Mucosa of rectum (tissue), 2 donors: ENCODE results near the gene FAHD2B.
"Not testable (repeated sequence)": the region's sequence is repeated elsewhere in the genome, so short reads cannot be mapped to it uniquely, and the experiment has no call there.

Source experiments
- H3K27ac ChIP-seq, 2 donors: one replicate each; pipeline ENCODE4 v1.7.0; 2013; ENCODE audit warnings: inconsistent platforms in 2 of 2, low read depth in 2 of 2, low read length in 2 of 2
- H3K27me3 ChIP-seq, 2 donors: one replicate each; pipeline ENCODE4 v1.7.0; 2013; ENCODE audit warnings: low read length in 2 of 2; ENCODE audit not compliant: control insufficient read depth in 2 of 2, insufficient read depth in 2 of 2
- H3K36me3 ChIP-seq, 2 donors: one replicate each; pipeline ENCODE4 v1.7.0; 2013; ENCODE audit warnings: low read length in 2 of 2; ENCODE audit not compliant: control insufficient read depth in 2 of 2, insufficient read depth in 2 of 2
- H3K4me1 ChIP-seq, 2 donors: one replicate each; pipeline ENCODE4 v1.7.0; 2013; ENCODE audit warnings: low read length in 2 of 2, mild to moderate bottlenecking in 1 of 2; ENCODE audit not compliant: control insufficient read depth in 2 of 2, insufficient read depth in 2 of 2
- H3K4me3 ChIP-seq, 2 donors: one replicate each; pipeline ENCODE4 v1.7.0; 2013; ENCODE audit warnings: low read length in 2 of 2
- H3K9ac ChIP-seq, 2 donors: one replicate each; pipeline ENCODE4 v1.7.0; 2013; ENCODE audit warnings: low read length in 2 of 2, low read depth in 1 of 2, mild to moderate bottlenecking in 1 of 2
- H3K9me3 ChIP-seq, 2 donors: one replicate each; pipeline ENCODE4 v1.7.0; 2013; ENCODE audit warnings: low read length in 2 of 2; ENCODE audit not compliant: control insufficient read depth in 2 of 2
- donor health status: healthy.
- donor health status: Normal muscosa, but diverticular disease.

FAHD2B gene

DNA sequence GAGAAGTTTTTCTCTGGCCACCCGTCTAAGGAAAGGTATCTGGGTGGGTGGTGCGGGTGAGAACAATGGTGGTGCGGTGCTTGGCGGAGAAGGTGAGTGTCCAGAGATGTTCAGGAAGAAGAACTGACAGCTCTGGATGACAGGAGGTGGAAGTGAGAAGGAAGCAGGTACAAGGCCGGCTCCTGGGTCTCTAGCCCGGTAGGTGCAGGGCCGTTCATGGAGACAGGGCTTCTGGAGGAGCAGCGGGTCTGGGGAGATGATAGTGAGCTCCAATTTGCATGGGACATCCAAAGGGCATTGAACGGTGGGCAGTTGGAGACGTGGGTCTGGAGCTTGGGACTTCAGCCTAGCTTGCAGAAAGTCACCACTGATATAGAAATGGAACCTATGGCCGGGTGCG lies 979 bp upstream of the FAHD2B start:
- no peaks in the 10 kb centered on the region for H3K27me3 ChIP-seq
- no peaks in the 10 kb centered on the region for H3K36me3 ChIP-seq
- no peak overlapping the region for H3K9ac ChIP-seq
- no peaks in the 10 kb centered on the region for H3K4me1 ChIP-seq
- H3K27ac ChIP-seq: no peak overlapping the region
- no peaks in the 10 kb centered on the region for H3K9me3 ChIP-seq
- H3K4me3 ChIP-seq: no peak overlapping the region

GRCh38 chr2:97093983-97094771 lies 505 bp downstream of the FAHD2B start:
- H3K4me3 ChIP-seq: not testable (repeated sequence)

GRCh38 chr2:97092946-97093345 lies 1.7 kb downstream of the FAHD2B start:
- H3K9me3 ChIP-seq, H3K4me1 ChIP-seq, H3K4me3 ChIP-seq, H3K27ac ChIP-seq, H3K27me3 ChIP-seq, H3K9ac ChIP-seq, H3K36me3 ChIP-seq: not testable (repeated sequence)

More at GRCh38 chr2:97093983-97094771, 505 bp downstream of the FAHD2B start:
- not testable (repeated sequence) for H3K27me3 ChIP-seq, H3K9me3 ChIP-seq, H3K27ac ChIP-seq, H3K36me3 ChIP-seq, H3K9ac ChIP-seq, H3K4me1 ChIP-seq

DNA sequence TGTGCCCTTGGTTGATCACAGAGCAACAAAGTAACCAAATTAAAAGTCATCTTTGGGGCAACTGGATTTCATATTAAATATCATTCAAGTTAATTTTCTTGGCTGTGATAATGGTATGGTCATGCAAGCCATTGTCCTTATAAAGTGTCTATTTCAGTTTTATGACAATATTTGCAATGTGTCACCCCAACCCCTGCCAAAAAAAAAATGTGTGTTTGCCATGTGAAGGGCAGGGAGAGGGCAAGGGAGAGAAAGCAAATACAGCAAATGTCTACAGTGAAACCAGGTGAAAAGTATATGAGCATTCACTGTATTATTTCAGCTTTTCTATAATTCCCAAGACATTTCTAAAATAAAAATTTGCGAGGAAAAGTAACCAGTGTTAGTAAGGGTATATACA lies 6.0 kb downstream of the FAHD2B start:
- not testable (repeated sequence) for H3K36me3 ChIP-seq, H3K4me3 ChIP-seq, H3K27ac ChIP-seq, H3K4me1 ChIP-seq, H3K27me3 ChIP-seq, H3K9ac ChIP-seq, H3K9me3 ChIP-seq

DNA sequence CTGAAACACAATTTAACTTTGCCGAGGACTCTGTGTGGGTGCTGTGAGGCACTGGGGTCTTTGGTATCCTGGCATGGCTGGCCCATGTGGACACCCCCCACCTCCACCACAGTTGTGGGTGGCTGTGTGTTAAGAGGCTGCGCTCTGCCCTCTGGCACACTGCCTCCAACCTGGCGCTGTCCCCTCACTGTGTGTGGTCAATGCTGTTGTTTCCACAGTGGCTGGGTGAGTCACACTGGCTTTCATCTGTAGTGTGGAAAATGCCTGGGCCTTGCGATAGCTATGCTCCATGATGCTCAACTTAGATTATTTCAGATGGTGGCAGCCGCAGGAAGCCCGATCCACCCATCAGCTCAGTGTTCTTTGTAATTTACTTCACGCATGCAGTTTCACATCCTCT lies 9.6 kb downstream of the FAHD2B start:
- H3K36me3 ChIP-seq, H3K4me3 ChIP-seq, H3K4me1 ChIP-seq, H3K9ac ChIP-seq, H3K27ac ChIP-seq, H3K9me3 ChIP-seq, H3K27me3 ChIP-seq: not testable (repeated sequence)

DNA sequence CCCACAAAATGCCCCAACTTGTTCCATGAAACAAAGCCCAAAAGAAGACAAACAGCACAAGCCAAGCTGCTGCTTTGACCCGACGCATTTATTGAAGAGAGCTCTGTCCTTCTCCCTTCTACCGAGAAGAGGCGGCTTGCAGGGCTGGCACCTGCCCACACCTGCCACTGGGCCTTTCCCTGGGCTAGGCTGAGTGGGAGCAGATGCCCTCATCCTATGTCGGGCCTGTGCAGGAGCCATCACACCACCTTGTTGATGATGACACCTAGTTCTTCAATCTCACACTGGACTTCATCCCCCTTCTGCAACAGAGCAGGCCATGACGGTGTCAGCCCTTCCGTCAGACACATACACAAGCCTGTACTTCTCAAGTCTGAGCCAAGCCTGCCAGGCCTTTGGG lies 11.2 kb downstream of the FAHD2B start:
- not testable (repeated sequence) for H3K36me3 ChIP-seq, H3K9me3 ChIP-seq, H3K27me3 ChIP-seq, H3K9ac ChIP-seq, H3K27ac ChIP-seq, H3K4me3 ChIP-seq, H3K4me1 ChIP-seq

GRCh38 chr2:97082206-97082605 lies 12.5 kb downstream of the FAHD2B start:
- not testable (repeated sequence) for H3K9me3 ChIP-seq, H3K36me3 ChIP-seq, H3K9ac ChIP-seq, H3K4me1 ChIP-seq, H3K27ac ChIP-seq, H3K4me3 ChIP-seq, H3K27me3 ChIP-seq

DNA sequence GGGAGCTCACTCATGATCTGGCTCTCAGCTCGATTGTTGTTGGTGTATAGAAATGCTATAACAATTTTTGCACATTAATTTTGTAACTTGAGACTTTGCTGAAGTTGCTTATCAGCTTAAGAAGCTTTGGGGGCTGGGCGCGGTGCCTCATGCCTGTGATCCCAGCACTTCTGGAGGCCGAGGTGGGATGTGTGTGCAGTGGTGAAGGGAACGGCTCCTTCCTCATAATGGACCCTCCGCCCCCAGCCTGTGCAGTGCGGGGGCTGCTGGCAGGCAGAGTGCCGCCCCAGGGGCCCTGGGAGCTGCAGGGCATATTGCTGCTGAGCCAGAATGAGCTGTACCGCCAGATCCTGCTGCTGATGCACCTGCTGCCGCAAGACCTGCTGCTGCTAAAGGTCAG lies 13.8 kb downstream of the FAHD2B start:
- H3K4me3 ChIP-seq, H3K27ac ChIP-seq, H3K9me3 ChIP-seq, H3K4me1 ChIP-seq, H3K36me3 ChIP-seq, H3K27me3 ChIP-seq, H3K9ac ChIP-seq: not testable (repeated sequence)

DNA sequence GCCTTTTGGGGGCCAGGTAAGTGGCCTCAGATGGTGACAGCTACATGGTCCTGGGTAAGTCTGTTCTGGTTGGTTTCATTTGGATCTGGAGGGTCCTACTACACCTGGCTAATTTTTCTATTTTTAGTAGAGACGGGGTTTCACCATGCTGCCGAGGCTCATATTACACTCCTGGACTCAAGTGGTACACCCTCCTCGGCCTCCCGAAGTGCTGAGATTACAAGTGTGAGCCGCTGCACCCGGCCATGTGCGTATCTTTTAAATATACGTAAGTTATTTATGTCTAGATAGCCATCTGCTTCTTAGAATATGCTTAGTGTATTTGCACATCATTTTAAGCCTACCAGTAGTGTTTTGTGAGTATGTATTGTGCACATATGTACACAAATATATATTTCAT lies 17.5 kb downstream of the FAHD2B start:
- not testable (repeated sequence) for H3K9ac ChIP-seq, H3K36me3 ChIP-seq, H3K27me3 ChIP-seq, H3K4me3 ChIP-seq, H3K4me1 ChIP-seq, H3K9me3 ChIP-seq, H3K27ac ChIP-seq

DNA sequence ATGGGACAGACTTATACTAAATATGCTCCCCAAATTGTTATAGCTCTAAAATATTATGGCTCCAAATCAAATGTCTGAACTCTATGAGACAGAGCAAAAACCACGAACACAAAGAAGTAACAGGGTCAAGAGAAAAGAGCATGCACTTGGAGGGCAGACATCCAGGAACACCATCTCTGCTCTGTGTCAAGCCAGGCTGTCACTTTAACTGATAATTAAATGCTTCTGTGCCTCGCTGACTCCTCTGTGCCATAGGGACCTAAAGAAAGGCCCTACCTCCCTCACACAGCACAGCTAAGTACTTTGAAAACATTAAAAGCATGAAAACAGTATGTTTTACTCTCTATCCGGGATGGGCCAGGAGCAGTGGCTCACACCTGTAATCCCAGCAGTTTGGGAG lies 23.8 kb downstream of the FAHD2B start:
- not testable (repeated sequence) for H3K27me3 ChIP-seq, H3K4me3 ChIP-seq, H3K4me1 ChIP-seq, H3K9ac ChIP-seq, H3K9me3 ChIP-seq, H3K36me3 ChIP-seq, H3K27ac ChIP-seq

DNA sequence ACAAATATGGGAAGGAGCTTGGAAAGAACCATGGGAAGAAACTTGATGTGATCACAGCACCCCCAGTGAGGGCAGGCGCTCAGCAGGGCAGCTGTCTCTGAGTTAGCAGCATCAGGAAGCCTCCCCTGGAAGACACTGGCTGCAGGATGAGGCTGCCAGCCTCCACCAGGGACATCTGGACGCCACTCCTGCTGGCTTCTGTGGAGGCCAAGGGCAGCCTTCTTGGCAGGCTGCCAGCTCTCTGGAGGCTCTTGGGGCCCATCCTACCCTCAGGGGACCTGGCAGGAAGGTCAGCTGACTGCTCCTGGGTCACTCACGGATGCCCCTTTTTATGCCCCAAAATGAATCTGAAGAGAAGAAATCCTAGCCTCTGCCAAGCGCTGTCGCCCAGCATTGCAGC lies 26.0 kb downstream of the FAHD2B start:
- H3K36me3 ChIP-seq, H3K4me1 ChIP-seq, H3K9ac ChIP-seq, H3K9me3 ChIP-seq, H3K27me3 ChIP-seq, H3K27ac ChIP-seq, H3K4me3 ChIP-seq: not testable (repeated sequence)
